Measurements from ENCODE around the gene NELFCD.
"Not testable (repeated sequence)": the region's sequence is repeated elsewhere in the genome, so short reads cannot be mapped to it uniquely, and the experiment has no call there.

Gene NELFCD

DNA sequence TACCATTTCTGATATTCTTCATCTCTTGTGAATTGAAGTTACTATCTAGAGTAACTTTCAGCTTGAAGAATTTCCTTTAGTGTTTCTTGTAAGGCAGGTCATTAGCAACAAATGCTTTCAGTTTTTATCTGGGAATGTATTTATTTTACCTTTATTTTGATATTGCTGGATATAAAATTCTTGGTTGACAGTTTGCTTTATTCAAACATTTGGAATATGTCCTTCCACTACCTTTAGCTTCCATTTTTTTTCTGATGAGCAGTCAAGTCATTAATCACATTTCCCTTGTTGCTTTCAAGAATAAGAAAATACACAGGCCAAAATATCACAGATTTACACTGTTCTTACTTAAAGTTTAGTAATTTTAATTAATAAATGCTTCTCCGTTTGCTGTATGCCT lies 5.7 kb upstream of the NELFCD start:
- no peak for DNase-seq

DNA sequence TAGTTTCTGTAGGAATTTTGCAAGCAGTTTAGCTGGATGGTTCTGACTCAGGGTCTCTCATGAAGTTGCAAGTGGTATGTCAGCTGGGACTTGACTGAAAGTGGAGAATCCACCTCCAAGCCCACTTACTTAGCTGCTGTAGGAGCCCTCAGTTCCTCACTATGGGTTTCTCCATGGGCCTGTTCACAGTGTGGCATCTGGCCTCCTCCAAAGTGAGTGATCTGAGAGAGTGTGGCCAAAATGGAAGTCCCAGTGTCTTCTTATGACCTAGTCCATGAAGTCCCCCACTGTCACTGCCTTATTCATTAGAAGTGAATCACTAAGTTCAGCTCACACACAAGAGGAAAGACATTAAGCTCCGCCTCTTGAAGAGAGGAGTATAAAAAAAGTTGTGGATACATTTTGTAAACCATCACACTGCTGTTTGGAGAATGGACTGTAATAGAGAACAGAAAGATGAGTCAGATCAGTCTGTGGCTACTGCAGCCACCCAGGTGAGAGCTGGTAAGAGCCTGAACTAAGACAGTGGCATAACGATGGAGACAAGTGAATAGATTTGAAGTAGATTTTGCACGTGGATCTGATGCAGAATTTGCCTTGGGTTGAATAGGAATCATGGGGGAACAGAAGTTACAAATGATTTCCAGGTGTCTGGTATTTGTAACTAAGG lies 4.9 kb upstream of the NELFCD start:
- DNase-seq: no peak

DNA sequence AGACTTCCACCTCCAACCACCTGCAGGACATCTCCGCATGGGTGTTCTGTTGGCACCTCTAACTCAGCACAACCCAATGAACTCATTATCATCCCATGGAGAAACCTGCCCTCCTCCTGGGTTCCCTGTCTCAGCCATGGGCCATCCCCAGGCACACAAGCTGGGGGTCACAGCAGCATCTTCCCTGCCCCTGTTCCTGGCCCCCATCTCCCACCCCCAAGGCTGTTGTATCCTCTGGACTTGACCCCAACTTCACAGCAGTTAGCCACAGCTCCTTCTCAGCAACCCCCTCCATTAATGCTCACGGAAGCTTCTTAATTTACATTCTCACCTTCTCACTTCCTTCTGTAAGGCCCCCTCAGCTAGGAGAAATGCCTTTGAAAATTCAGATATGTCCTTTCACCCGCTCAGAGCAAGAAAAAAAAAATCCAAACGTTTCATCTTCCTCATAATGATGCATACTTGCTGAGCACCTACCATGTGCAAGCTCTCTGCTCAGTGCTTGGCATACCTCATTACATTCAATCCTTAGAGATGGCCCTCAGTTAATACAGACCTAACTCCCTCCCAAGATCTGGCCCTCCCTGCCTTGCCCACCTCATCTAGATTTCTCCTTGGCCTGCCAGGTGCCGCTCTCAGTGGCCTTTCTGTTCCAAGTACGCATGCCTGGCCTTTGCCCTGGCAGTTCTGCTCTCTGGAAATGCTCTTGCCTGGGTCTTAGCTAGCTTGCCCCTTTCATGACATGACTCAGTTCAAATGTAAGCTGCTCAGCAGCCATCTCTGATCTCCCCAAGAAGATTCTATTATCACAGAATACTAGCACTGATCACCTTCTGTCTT lies 2.5 kb upstream of the NELFCD start:
- no peak for DNase-seq

DNA sequence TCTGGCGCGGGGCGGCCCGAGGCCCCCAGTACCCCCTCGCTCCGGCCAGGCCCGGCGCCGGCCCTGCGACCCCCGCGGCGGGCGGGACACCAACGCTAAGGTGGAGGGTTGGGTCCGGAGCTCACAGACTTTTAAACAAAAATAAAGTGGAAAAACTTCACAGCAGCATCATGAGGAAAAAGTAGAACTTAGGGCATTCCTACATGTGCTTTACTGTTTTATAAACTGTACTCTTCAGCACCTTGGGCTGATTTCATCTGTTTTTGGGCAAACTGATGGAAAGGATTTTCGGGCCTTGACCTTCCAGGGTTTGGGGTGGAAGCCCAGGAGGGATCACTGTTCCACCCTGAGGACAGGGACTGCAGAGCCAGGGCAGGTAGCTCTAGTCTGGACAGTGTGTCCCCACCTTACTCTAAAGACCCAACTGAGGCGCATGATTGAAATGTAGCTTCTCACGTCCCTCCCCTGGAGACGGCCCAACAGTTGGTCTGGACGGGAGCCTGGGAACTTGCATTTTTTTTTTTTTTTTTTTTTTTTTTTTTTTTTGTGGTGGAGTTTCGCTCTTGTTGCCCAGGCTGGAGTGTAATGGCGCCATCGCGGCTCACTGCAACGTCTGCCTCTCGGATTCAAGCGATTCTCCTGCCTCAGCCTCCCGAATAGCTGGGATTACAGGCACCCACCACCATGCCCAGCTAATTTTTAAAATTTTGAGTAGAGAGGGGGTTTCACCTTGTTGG lies 740 bp downstream of the NELFCD start:
- DNase-seq: no peak

DNA sequence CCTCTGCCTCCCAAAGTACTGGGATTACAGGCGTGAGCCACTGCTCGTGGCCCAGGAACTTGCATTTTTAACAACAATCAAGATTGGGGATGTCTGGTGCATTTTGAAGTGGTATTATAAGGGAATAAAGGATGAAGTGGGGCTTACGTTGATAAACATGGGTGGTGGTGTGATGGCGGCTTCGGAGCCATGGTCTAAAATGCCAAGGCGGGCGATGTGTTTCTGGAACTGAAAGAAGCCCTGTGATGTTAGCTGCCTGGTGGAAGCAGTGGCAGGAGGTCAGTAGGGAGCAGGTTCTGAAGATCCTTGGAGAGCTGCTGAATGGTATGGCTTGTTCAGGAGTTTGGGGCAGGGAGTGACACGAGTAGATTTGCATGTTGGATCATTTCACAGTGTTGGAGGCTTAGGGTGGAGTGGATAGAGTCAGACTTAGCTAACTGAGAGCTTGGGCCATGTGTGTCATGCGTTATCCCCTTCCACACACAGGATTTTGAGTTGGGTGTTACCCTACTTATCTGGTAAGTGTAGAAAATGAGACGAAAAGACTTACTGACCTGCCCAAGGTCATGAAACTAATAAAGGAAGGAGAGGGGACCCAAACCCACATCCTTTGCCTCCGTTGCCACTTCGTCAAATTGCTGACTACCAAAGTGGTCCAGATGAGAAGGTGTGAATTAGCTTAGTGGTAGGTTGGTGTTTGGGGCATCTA lies 1.5 kb downstream of the NELFCD start:
- DNase-seq: no peak

DNA sequence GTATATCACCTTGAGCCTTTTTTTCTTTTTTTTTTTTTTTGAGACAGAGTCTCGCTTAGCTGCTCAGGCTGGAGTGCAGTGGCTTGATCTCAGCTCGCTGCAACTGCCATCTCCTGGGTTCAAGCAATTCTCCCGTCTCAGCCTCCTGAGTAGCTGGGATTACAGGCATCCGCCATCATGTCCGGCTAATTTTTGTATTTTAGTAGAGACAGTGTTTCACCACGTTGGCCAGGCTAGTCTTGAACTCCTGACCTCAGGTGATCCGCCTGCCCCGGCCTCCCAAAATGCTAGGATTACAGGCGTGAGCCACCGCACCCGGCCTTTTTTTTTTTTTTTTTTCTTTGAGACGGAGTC lies 2.0 kb downstream of the NELFCD start:
- not testable (repeated sequence) for DNase-seq

DNA sequence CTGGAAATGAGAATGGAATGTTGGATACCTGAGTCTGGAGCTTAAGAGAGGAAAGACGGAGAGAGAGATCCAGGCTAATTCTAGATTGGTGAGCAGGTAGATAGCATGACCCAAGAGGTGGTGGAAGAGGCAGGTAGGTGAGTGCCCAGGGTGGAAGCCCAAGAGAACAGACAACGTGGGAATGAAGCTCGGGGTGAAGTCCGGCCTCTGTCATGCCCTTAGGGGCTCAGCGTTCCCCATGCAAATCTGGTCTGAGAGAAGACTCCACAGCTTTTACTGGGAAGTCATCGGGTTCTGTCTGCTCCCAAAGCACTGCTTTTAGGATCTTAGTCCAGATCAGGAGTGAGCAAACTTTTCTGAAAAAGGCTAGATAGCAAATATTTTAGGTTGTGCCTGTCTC lies 3.6 kb downstream of the NELFCD start:
- no peak for DNase-seq

DNA sequence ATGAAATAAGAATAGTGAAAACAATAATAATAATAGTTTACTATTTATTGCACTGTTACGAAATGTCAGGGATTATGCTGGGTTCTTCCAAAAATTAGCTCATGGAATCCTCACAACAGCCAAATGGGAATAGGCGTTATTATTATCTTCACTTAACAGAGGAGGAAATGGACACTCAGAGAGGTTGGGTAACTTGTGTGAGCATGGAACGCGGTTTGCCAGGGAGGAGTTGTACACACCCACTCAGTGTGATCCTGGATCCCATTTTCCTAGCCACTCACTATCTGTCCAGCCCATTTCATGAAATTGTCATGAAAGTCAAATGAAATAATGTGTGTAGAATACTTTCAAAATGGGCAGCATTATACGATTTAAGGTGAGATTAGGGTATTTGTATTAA lies 4.6 kb downstream of the NELFCD start:
- no peak for DNase-seq

DNA sequence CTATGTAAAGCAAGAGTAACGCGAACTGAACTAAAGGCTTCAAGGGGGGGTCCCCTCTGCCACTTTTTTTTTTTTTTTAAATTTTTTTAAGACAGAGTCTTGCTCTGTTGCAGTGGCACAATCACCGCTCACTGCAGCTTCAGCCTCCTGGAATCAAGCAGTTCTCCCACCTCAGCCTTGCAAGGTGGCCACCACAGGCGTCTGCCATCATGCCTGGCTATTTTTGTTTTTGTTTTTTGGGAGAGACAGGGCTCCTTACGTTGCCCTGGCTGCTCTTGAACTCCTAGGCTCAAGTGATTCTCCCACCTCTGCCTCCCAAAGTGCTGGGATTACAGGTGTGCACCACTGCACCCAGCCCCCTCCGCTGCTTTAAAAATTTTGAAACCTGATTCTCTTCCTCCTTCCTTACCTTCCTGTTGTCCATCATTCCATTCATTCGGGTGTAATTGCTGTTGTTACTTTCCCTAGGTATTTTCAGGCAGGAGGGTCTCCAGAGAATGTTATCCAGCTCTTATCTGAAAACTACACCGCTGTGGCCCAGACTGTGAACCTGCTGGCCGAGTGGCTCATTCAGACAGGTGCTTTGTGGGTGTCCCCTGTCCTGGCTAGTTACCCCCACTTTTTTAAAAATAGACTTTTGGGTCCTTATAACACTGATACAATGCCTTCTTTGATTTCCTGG lies 5.4 kb downstream of the NELFCD start:
- DNase-seq: no peak

DNA sequence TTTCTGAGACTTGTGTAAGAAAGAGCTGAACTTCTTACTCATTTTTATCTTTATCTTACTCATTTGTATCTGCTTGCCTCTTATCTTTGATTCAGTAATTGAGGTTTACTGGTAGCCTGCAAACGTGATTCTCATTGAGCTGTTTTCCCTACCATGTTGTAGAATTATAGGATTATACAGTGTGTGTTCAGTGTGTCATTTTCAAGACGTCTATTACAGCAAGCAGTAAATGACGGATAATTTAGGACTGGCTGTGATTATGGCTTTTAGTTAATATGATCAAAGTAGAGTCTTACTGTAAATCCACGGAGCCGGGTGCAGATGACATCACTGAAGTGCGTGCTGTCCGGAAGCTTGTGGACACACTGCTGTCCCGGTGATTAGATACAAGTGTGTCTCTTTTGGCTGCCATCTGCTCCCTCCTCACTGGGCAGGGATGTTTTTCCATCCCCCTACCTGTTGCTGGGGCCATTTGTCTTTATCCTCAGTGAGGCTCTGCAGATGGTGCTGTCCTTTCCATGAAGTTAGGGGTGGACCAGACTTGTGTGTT lies 6.0 kb downstream of the NELFCD start:
- no peak for DNase-seq

DNA sequence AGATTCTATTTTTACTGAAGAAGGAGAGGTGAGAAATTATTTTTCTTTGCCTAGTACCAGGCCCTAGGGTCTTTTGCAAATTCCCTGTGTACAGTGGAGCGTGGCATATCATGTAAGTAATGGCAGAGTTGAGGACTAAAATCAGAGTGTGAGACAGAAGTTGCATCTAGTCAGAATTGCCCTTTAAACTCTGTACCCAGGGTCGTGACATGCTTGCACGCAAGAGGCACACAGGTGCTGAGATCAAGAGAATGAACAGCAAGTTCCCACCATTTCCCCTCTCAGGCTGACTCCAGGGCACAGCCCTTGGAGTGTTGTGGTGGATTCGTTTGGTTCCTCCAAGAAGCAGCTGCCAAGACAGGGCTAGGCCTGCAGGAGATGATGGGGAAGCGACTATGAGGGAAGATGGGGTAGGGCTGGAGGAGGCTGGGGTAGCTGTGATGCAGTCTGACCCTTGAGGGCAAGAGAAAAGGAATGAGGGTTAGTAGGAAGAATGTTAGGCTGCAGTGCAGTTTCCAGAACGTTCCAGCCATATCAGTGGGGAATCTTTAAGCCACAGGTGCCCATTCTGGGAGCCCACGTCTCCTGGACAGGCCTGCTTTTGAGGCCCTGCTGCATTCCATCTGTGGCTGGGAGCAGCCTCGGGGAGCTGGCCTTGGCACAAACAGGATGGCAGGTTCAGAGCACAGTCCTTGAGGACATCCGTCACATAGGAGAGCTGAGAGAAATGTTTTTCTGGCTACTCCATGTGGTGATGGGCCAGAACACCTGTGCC lies 6.9 kb downstream of the NELFCD start:
- no peak for DNase-seq

DNA sequence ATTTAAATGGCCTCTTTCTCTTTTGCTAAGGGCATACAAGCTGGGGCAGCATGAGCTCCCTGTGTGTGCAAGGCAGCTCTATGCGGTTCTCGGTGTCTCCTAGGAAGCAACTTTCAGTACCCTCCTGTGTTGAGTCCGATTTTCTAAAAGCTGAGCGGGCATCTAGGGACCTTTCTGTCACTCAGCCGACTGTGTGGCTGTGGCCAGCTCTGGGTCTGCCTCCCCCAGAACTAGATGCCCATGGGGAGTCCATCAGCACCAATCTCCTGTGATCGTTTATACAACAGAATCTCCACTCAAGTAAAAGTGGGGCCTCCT lies 7.5 kb downstream of the NELFCD start:
- no peak for DNase-seq

DNA sequence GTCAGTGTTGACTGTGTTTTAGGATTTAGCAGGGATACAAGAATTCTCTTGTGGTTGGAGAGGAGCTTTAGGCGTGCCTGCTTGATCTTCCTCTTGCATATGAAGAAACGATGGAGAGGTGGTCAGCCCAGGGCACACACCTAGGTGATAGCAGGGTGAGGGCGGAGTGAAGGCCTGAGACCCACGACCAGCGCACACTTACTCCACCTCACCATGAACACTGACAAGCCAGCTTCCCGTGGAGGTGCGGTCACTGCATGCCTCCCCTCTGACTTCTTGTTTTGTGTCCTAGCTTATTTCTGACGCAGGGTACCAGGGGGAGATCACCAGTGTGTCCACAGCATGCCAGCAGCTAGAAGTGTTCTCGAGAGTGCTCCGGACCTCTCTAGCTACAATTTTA lies 8.1 kb downstream of the NELFCD start:
- no peak for DNase-seq

DNA sequence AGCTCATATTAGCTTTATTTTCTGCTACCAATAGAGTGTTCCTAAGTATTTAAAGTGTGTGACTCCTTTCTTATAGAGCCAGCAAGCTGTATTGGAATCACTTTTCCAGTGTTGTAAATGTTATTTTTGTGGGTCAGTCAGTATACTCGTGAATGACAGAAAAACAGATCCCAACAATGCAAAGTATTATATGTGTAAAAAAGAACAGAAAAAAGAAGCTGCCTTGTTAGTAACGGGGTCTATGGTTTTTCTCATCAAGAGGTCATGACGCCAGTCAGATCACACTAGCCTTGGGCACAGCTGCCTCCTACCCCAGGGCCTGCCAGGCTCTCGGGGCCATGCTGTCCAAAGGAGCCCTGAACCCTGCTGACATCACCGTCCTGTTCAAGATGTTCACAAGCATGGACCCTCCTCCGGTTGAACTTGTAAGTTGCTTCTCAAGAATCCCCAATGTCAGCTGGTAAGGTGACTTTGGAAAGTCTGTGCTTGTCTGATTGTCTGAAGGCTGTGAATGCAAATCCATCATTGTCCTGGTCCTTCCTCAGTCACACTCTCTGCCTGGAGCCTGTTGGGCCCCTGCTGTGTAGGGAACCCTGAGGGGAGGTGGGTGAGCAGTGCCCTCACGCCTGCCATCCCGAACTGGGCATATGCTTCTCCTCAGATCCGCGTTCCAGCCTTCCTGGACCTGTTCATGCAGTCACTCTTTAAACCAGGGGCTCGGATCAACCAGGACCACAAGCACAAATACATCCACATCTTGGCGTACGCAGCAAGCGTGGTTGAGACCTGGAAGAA lies 9.8 kb downstream of the NELFCD start:
- no peak for DNase-seq

DNA sequence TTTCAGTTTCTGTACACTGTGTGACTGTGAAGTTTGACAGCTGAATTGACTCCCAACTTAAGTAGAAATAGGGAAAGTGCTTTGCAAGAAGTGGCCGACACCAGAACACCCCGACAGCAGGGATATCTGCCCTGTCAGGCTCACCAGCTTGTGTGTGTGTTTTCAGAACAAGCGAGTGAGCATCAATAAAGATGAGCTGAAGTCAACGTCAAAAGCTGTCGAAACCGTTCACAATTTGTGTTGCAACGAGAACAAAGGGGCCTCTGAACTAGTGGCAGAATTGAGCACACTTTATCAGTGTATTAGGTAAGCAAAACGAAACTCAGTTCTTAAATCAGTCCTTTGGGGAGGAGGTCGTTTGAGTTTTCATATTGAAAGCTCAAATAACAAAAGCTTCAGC lies 10.7 kb downstream of the NELFCD start:
- DNase-seq: no peak

DNA sequence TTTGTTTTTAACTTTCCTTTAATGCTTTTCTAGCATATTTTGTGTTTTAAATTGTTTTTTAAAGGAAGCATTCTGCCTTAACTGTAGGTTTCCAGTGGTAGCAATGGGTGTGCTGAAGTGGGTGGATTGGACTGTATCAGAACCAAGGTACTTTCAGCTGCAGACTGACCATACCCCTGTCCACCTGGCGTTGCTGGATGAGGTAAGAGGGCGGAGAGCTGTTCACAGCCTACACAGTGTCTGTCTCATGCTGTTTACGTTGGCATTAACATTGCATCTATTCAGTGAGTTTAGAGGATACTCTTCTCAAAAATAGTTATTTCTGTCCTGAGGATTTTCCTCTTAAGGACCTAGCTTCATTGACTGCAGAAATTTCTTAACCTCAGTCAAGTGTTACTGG lies 11.9 kb downstream of the NELFCD start:
- no peak for DNase-seq

DNA sequence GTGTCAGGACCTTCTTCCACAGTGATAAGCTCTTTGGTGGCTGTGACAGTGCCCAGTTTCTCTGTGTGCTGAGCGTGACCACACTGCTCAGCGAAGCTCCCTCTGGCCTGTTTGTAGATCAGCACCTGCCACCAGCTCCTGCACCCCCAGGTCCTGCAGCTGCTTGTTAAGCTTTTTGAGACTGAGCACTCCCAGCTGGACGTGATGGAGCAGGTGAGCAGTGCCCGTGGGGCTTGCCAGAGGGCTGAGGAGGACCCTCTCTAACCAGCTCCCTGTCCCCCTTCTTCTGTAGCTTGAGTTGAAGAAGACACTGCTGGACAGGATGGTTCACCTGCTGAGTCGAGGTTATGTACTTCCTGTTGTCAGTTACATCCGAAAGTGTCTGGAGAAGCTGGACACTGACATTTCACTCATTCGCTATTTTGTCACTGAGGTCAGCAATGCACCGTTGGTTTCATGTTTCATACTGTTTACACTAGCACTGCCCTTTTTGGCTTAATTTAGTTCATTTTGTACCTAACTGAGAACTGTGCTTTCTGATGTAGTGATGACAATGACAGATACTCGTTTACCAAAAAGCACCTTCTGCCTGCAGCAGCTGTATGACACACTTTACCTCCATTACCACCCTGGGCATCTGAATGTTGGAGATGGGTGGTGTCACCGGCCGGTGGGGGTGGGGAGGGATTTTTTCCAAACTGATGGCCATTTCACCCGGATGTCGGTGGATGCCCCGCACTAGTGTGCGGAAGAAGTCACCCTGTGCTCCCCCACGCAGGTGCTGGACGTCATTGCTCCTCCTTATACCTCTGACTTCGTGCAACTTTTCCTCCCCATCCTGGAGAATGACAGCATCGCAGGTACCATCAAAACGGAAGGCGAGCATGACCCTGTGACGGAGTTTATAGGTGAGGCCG lies 12.5 kb downstream of the NELFCD start:
- no peak for DNase-seq

DNA sequence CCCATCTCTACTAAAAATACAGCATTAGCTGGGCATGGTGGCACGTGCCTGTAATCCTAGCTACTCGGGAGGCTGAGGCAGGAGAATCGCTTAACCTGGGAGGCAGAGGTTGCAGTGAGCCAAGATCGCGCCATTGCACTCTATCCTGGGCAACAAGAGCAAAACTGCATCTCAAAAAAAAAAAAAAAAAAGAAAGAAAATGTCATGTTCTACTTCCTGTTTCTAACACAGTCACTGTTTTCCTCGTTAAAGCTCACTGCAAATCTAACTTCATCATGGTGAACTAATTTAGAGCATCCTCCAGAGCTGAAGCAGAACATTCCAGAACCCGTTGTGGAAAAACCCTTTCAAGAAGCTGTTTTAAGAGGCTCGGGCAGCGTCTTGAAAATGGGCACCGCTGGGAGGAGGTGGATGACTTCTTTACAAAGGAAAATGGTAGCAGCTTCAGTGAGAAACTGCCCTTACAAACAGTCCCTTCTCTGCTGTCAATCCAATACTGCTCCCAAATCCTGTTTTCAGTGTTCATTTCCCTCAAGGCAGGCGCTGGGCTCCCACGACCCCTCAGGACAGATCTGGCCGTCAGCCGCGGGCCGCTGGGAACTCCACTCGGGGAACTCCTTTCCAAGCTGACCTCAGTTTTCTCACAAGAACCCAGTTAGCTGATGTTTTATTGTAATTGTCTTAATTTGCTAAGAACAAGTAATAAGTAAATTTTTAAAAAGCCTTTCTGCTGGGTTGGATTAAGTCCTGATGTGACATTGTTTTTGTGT lies 13.5 kb downstream of the NELFCD start:
- no peak for DNase-seq

Measured in stimulated activated CD4-positive, alpha-beta T cell treated with anti-CD3 and anti-CD28 coated beads, Interleukin-4, amount 100 ng/mL, for 4 hours (primary cell).